ENCODE measurements around the gene GRIA4. TPM values are rescaled to one million over a fixed set of nuclear protein-coding genes. Genes with fewer than 3 reads are reported as not detected.

GRIA4 gene
- total and polyA plus RNA-seq, 12 donors = not detected

DNA sequence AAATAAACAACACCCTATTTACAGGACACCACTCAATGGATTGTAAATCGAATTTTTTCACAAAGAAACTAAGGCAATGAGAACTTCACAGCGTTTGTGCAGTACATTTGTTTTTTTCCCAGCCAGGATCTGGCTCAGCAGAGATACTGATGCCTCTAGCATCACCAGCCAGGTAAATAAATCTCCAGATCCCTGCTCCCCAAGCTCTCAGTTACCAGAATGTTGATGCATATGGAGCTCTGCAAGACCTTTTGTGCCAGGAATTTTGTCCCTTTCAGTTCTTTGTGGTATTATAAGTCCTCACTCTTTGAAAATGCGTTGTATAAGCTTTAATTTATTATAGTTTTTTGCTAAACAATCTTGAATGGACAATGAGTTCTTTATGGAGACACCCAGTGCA lies 274.6 kb downstream of the GRIA4 start:
- Histone ChIP-seq H3K9me3 (peaks cover 0 to 2% (median 0%) of the 10 kb centered on the region in 11 donors), H3K4me1 (no peaks in the 10 kb centered on the region), H3K36me3 (no peaks in the 10 kb centered on the region), H3K27me3 (no peaks in the 10 kb centered on the region), H3K4me3 (no peak overlapping the region), H3K27ac (no peak overlapping the region)
- TF ChIP-seq, protein P1, sequence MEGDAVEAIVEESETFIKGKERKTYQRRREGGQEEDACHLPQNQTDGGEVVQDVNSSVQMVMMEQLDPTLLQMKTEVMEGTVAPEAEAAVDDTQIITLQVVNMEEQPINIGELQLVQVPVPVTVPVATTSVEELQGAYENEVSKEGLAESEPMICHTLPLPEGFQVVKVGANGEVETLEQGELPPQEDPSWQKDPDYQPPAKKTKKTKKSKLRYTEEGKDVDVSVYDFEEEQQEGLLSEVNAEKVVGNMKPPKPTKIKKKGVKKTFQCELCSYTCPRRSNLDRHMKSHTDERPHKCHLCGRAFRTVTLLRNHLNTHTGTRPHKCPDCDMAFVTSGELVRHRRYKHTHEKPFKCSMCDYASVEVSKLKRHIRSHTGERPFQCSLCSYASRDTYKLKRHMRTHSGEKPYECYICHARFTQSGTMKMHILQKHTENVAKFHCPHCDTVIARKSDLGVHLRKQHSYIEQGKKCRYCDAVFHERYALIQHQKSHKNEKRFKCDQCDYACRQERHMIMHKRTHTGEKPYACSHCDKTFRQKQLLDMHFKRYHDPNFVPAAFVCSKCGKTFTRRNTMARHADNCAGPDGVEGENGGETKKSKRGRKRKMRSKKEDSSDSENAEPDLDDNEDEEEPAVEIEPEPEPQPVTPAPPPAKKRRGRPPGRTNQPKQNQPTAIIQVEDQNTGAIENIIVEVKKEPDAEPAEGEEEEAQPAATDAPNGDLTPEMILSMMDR (IDR thresholded peaks at IDR 0.05) = no peak
- 59 to 63% methylated on average over 3 of the region's 3 CpGs for whole genome bisulfite sequencing, 2 donors
- DNase-seq (no peak), ATAC-seq (no peak)
- intact Hi-C loops (cut with DNase I) = no loop called here

- Histone ChIP-seq H3K27ac (no peak overlapping the region), H3K9me3 (peaks cover 0 to under 1% (median 0%) of the 10 kb centered on the region in 11 donors), H3K27me3 (no peaks in the 10 kb centered on the region), H3K4me1 (no peaks in the 10 kb centered on the region), H3K4me3 (no peak overlapping the region), H3K36me3 (no peaks in the 10 kb centered on the region)
- ATAC-seq (no peak), DNase-seq (no peak)
- WGBS, 2 donors = 74 to 84% methylated on average over 2 of the region's 2 CpGs
- intact Hi-C loops (cut with DNase I) = no loop called here
- TF ChIP-seq, protein P1 (IDR thresholded peaks at IDR 0.05) = no peak
Measured at GRCh38 chr11:105891685-105892084, 281.8 kb downstream of the GRIA4 start.

DNA sequence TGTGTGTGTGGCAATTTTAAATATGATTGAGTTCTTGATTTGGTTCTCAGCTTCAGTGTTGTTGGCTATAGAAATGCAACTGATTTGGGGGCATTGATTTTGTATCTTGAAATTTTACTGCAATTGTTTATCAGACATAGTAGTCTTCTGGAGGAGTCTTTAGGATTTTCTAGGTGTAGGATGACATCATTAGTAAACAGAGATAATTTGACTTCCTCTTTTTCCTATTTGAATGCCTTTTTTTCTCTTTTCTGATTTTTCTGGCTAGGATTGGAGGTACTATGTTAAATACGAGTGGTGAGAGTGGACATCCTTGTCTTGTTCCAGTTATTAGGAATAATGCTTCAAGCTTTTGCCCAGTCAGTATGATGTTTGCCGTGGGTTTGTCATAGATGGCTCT lies 287.3 kb downstream of the GRIA4 start:
- no peaks in the 10 kb centered on the region for H3K4me1 ChIP-seq
- H3K36me3 ChIP-seq = no peaks in the 10 kb centered on the region
- WGBS, 2 donors = 78 to 84% methylated on average over 2 of the region's 2 CpGs
- peaks cover 0 to 4% (median 0%) of the 10 kb centered on the region in 11 donors for H3K9me3 ChIP-seq
- ATAC-seq = no peak
- intact Hi-C loops (cut with DNase I) = no loop called here
- TF ChIP-seq, protein P1 (IDR thresholded peaks at IDR 0.05) = no peak
- no peaks in the 10 kb centered on the region for H3K27me3 ChIP-seq
- DNase-seq = no peak
- H3K27ac ChIP-seq = no peak overlapping the region
- no peak overlapping the region for H3K4me3 ChIP-seq

DNA sequence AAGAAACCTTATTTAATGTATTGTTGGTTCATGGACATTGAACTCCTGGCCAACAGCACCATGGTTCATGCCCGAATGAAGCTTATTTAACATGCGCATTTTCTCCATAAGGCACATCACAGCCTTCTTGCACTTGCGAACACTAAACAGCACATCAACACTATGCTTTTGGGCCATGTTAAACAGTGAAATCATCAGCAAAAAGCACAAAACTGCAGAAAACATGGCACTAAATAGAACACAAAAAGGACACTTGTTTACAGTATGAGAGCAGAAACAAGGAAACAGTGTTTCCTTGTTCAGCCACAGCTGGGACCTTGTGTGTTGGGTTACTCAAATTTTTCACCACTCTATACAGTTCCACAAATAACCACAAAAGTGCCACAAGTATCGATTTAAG lies 289.9 kb downstream of the GRIA4 start:
- 86 to 88% methylated on average over 4 of the region's 4 CpGs for WGBS, 2 donors
- intact Hi-C loops (cut with DNase I) = no loop called here
- Histone ChIP-seq H3K4me3 (no peak overlapping the region), H3K27me3 (no peaks in the 10 kb centered on the region), H3K9me3 (peaks cover 0 to 4% (median 0%) of the 10 kb centered on the region in 11 donors), H3K4me1 (no peaks in the 10 kb centered on the region), H3K36me3 (no peaks in the 10 kb centered on the region), H3K27ac (no peak overlapping the region)
- DNase-seq (no peak), ATAC-seq (no peak)
- TF ChIP-seq, protein P1 (IDR thresholded peaks at IDR 0.05) = no peak
